Activated naive CD8-positive, alpha-beta T cell treated with anti-CD3 and anti-CD28 coated beads, Interleukin-2, amount 10 ng/mL, durations not matched to agents 7 days and 5 days (primary cell): Measurements from ENCODE around the gene MSH3. TPM values are rescaled to one million over a fixed set of nuclear protein-coding genes. Genes with fewer than 3 reads are reported as not detected.
"Not testable (repeated sequence)": the region's sequence is repeated elsewhere in the genome, so short reads cannot be mapped to it uniquely, and the experiment has no call there.

Experiments used
- ATAC-seq: fragments of 150-1000 bp; cut with Tn5 transposase; one replicate; pipeline ENCODE4 v1.10.0; 2021; ENCODE audit warnings: low read depth, moderate library complexity
- POLR2A ChIA-PET: fragments of 350-600 bp; sonication (Branson Sonifier 250); formaldehyde crosslinking; loops from one replicate; lab custom pipeline; 2021; ENCODE audit warnings: antibody characterized with exemption; lab: Charles Lee
- DNase-seq: peaks from one replicate; pipeline ENCODE4 v3.0.0; 2021
- H3K27ac Mint-ChIP-seq: one replicate; pipeline ENCODE4 v1.8.0; 2022; ENCODE audit warnings: mild to moderate bottlenecking, mixed read lengths
- H3K27me3 Mint-ChIP-seq: one replicate; pipeline ENCODE4 v1.8.0; 2022; ENCODE audit warnings: mild to moderate bottlenecking, moderate library complexity, mixed read lengths
- H3K36me3 Mint-ChIP-seq: one replicate; pipeline ENCODE4 v1.8.0; 2021; ENCODE audit warnings: mild to moderate bottlenecking, mixed read lengths
- H3K4me1 Mint-ChIP-seq: one replicate; pipeline ENCODE4 v1.8.0; 2021; ENCODE audit warnings: mixed read lengths
- H3K4me3 Mint-ChIP-seq: one replicate; pipeline ENCODE4 v1.8.0; 2022; ENCODE audit warnings: mild to moderate bottlenecking, moderate library complexity, mixed read lengths
- H3K9me3 Mint-ChIP-seq: one replicate; pipeline ENCODE4 v1.8.0; 2021; ENCODE audit warnings: mixed read lengths
- total RNA-seq, 2 experiments: library from RNA; stranded (reverse); gene quantifications; one replicate each; pipeline ENCODE4 v1.2.3, GENCODE V29; 2021

The MSH3 gene
- total RNA-seq, 2 experiments from 2014 or later, result 18.1 to 18.6 TPM

DNA sequence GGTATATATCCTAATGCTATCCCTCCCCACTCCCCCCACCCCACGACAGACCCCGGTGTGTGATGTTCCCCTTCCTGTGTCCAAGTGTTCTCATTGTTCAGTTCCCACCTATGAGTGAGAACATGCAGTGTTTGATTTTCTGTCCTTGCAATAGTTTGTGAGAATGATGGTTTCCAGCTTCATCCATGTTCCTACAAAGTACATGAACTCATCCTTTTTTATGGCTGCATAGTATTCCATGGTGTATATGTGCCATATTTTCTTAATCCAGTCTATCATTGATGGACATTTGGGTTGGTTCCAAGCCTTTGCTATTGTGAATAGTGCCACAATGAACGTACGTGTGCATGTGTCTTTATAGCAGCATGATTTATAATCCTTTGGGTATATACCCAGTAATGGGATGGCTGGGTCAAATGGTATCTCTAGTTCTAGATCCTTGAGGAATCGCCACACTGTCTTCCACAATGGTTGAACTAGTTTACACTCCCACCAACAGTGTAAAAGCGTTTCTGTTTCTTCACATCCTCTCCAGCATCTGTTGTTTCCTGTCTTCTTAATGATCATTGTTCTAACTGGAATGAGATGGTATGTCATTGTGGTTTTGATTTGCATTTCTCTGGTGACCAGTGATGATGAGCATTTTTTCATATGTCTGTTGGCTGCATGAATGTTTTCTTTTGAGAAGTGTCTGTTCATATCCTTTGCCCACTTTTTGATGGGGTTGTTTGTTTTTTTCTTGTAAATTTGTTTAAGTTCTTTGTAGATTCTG lies 186.8 kb downstream of the MSH3 start:
- ATAC-seq, DNase-seq, H3K4me3 Mint-ChIP-seq, POLR2A ChIA-PET, H3K27me3 Mint-ChIP-seq, H3K27ac Mint-ChIP-seq: not testable (repeated sequence)
- peaks cover 40% of the 10 kb centered on the region for H3K36me3 Mint-ChIP-seq
- H3K4me1 Mint-ChIP-seq, result peaks cover 24% of the 10 kb centered on the region
- peaks cover 23% of the 10 kb centered on the region for H3K9me3 Mint-ChIP-seq

DNA sequence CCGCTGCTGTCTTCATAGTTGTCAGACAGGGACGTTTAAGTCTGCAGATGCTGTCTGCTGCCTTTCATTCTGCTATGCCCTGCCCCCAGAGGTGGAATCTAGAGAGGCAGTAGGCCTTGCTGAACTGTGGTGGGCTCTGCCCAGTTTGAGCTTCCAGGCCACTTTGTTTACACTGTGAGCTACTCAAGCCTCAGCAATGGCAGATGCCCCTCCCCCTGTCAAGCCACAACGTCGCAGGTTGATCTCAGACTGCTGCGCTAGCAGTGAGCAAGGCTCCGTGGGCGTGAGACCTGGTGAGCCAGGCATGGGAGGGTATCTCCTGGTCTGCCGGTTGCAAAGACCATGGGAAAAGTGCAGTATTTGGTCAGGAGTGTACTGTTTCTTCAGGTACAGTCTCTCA lies 192.0 kb downstream of the MSH3 start:
- ATAC-seq, H3K27ac Mint-ChIP-seq, H3K4me1 Mint-ChIP-seq, POLR2A ChIA-PET, DNase-seq, H3K27me3 Mint-ChIP-seq, H3K4me3 Mint-ChIP-seq: not testable (repeated sequence)
- H3K9me3 Mint-ChIP-seq, result peaks cover 39% of the 10 kb centered on the region
- H3K36me3 Mint-ChIP-seq, result peaks cover 79% of the 10 kb centered on the region

DNA sequence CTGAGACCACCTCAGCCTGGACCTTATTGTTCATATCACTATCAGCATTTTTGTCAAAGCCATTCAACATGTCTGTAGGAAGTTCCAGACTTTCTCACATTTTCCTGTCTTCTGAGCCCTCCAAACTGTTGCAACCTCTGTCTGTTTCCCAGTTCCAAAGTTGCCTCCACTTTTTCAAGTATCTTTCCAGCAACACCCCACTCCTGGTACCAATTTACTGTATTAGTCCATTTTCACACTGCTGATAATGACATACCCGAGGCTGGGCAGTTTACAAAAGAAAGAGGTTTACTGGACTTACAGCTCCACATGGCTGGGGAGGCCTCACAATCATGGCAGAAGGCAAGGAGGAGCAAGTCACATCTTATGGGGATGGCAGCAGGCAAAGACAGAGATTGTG lies 195.7 kb downstream of the MSH3 start:
- H3K27ac Mint-ChIP-seq, H3K27me3 Mint-ChIP-seq, ATAC-seq, POLR2A ChIA-PET, DNase-seq, H3K4me3 Mint-ChIP-seq: not testable (repeated sequence)
- peaks cover 22% of the 10 kb centered on the region for H3K9me3 Mint-ChIP-seq
- peaks cover 23% of the 10 kb centered on the region for H3K4me1 Mint-ChIP-seq
- peaks cover 62% of the 10 kb centered on the region for H3K36me3 Mint-ChIP-seq

DNA sequence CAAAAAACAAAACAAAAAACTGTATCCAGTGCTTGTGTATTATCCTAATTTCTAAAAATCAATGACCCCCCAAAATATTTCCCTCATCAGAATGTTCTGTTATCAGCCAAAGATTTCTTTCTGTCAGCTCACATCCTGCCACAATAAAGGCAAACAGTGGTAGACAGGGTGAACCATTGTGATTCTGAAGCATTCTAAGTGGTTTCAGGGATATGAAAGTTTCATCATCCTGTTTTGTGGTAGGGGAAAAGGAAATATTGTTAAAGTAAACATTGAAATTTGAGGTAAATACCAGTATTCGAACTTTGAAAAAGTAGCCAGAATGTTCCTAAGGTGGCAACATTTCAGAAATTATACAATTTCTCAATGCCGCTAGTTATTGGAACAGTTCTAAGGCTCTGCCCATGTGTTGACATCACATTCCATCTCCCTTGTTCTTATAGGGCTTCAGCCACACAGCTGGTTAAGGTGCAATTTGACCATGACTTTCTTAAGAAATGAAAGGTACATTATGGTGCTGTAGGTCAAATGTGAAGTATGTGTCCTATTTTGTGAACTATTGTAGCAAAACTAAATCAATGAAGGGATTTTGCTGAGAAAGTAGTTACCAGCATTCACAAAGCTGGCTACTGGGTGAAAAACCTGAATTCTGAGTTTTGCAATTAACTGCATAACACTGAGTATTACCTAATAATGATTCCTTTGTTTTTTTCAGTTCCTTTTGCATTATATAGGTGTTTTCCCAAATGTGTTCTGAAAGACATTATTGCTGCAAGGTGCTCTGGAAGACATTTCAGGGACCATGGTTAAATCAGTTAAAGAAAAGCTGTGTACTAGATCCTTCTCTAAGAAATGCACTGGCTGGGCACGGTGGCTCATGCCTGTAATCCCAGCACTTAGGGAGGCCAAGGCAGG lies 198.1 kb downstream of the MSH3 start:
- Mint-ChIP-seq H3K27me3 (no peaks in the 10 kb centered on the region), H3K4me3 (peak overlapping the region; percentile 35), H3K4me1 (peaks cover 19% of the 10 kb centered on the region), H3K27ac (no peak overlapping the region), H3K36me3 (peaks cover 63% of the 10 kb centered on the region), H3K9me3 (peaks cover 27% of the 10 kb centered on the region)
- ATAC-seq, result peak; percentile 70
- POLR2A ChIA-PET, result no interaction called here
- no peak for DNase-seq

DNA sequence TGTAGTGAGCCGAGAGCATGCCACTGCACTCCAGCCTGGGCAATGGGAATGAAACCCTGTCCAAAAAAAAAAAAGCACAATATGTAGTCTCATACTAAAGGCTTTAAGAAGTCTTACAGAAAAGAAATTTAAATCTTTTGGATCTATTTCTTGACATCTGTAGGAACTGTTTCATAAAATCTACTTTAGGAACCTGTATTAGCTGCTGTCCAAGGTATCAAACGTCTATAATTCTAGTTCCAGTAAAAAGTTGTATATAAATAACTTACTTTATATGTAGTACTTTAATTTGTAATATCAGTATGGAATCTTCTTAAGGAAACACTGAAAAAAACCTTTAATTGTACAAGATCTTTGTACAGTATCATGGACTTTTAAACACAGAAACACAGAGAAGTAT lies 199.0 kb downstream of the MSH3 start:
- H3K4me1 Mint-ChIP-seq, result peaks cover 19% of the 10 kb centered on the region
- POLR2A ChIA-PET, result no interaction called here
- H3K4me3 Mint-ChIP-seq, result no peak overlapping the region
- ATAC-seq, result no peak
- peaks cover 25% of the 10 kb centered on the region for H3K9me3 Mint-ChIP-seq
- H3K27me3 Mint-ChIP-seq, result no peaks in the 10 kb centered on the region
- peaks cover 65% of the 10 kb centered on the region for H3K36me3 Mint-ChIP-seq
- H3K27ac Mint-ChIP-seq, result no peak overlapping the region
- DNase-seq, result no peak

DNA sequence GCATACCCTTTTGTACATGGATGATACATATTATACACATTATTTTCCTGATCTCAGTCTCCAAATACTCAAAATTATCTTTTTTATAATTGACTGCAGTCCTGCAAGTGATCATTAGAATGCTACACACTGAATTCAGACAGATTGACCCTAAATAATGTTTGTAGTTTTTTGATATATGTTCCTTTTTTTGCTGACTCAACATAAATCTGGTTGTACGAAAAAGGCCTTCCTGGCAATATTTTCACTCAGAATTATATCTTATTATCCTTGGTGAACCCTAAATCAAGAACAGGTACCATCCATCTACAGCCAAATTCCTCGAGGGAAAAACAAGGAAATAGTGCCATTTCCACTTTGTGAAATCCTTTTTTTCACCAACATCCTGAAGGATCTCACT lies 200.1 kb downstream of the MSH3 start:
- POLR2A ChIA-PET, result interaction anchor here (0.6 kb wide), 1 partner anchor 42 kb away, joined by 3 read pairs; no protein-coding TSS in a partner anchor
- no peaks in the 10 kb centered on the region for H3K27me3 Mint-ChIP-seq
- ATAC-seq (no peak), DNase-seq (no peak)
- H3K4me1 Mint-ChIP-seq, result peaks cover 19% of the 10 kb centered on the region
- peaks cover 60% of the 10 kb centered on the region for H3K36me3 Mint-ChIP-seq
- H3K27ac Mint-ChIP-seq, result no peak overlapping the region
- H3K4me3 Mint-ChIP-seq, result no peak overlapping the region
- H3K9me3 Mint-ChIP-seq, result peaks cover 24% of the 10 kb centered on the region

DNA sequence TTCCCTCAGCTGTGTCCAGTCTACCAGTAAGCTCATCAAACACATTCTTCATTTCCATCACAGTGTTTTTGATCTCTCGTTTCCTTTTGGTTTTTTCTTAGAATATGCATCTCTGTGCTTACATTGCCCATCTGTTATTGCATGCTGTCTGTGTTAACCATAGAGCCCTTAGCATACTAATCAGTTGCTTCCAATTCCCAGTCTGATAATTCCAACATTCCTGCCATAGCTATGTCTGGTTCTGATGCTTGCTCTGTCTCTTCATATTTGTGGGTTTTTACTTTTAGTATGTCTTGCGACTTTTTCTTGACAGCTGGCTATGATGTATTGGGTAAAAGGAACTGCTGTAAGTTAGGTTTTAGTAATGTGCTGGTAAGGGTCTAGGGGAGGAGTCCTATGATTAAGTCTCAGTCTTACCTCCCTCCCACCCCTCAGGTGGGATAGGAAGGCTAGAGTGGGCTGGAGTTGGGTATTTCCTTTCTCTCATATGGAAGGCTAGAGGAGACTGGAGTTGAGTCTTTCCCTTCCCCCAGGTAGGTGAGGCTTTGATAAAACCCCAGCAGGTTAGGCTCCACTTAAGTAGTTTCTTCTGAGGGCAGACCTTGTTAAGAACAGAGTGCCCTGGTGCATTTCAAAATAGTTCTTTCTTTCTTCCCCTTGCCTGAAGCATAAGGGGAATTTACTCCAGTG lies 206.6 kb downstream of the MSH3 start:
- POLR2A ChIA-PET, result no interaction called here
- peaks cover 13% of the 10 kb centered on the region for H3K4me1 Mint-ChIP-seq
- H3K27me3 Mint-ChIP-seq, result no peaks in the 10 kb centered on the region
- DNase-seq (no peak), ATAC-seq (no peak)
- H3K9me3 Mint-ChIP-seq, result peaks cover 9% of the 10 kb centered on the region
- H3K4me3 Mint-ChIP-seq, result no peak overlapping the region
- peaks cover 56% of the 10 kb centered on the region for H3K36me3 Mint-ChIP-seq
- no peak overlapping the region for H3K27ac Mint-ChIP-seq

DNA sequence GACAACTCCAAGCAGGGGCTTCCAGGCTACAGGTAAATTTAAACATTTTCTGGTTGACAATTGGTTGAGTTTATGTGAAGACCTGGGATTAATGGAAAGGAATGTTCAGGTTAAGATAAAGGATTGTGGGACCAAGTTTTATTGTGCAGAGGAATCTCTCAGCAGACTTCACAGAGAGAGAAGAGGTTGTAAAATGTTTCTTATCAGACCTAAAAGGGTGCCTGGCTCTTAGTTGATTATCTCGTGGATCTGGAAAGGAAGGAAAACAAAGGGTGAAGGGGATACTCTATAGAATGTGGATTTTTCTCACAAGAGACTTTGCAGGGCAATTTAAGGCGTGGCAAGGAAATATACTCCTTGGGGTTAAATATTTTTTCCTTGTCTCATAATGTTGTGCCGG lies 209.3 kb downstream of the MSH3 start:
- POLR2A ChIA-PET, result no interaction called here
- ATAC-seq, result no peak
- H3K36me3 Mint-ChIP-seq, result peaks cover 58% of the 10 kb centered on the region

DNA sequence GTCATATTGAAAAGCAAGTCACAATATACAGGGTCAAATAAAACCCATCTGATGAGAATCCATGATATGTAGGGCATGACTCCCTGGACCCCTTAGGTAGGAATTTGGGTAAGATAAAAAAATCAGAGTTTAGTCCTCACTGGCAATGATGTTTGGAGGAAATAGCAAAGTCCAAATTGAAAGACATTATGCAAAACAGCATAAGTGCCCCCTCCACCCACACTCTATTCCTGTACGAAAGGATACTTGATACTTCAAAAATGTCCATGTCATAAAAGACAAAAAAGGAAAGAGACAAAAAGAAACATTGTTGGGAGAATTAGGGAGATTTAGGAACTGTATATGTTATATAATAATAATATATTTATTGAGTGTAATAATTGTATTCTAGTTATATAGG lies 209.7 kb downstream of the MSH3 start:
- no peak overlapping the region for H3K4me3 Mint-ChIP-seq
- no peak overlapping the region for H3K27ac Mint-ChIP-seq
- H3K4me1 Mint-ChIP-seq, result peaks cover 28% of the 10 kb centered on the region

More for the DNA sequence above, 209.3 kb downstream of the MSH3 start:
- H3K27me3 Mint-ChIP-seq, result no peaks in the 10 kb centered on the region
- peaks cover 28% of the 10 kb centered on the region for H3K4me1 Mint-ChIP-seq
- H3K9me3 Mint-ChIP-seq, result peaks cover 3% of the 10 kb centered on the region
- no peak for DNase-seq
- H3K4me3 Mint-ChIP-seq, result no peak overlapping the region
- no peak overlapping the region for H3K27ac Mint-ChIP-seq

DNA sequence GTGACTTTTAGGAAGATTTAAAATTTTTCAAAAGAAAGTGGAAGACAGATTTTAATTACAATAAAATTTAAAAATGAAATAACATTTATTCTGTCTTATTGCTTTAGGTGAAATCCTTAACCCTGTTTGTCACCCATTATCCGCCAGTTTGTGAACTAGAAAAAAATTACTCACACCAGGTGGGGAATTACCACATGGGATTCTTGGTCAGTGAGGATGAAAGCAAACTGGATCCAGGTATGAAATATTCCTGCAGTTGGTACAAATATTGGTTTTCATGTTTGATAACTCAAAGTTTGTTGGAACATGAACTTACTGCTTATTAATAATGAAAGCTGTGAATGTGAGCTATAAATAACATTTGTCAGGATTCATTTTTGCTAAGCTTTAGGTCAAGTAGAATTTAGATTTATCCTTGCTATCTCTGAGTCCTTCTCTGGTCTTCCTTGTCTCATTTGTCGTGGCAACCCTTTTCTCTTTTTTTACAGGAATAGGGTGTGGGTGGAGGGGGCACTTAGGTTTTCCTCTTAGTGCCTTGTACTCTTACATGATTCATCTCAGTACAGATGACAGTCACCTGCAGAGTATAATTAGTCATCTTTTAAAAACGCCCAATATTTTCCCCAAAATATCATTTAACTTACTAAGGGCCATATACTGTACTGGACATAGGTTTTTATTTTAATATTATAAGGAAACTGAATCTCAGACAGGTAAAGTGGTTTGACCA lies 210.4 kb downstream of the MSH3 start:
- ATAC-seq, result no peak
- DNase-seq, result no peak
- Mint-ChIP-seq H3K27ac (no peak overlapping the region), H3K27me3 (no peaks in the 10 kb centered on the region), H3K4me3 (no peak overlapping the region), H3K9me3 (peaks cover 3% of the 10 kb centered on the region), H3K4me1 (peaks cover 28% of the 10 kb centered on the region), H3K36me3 (peaks cover 60% of the 10 kb centered on the region)
- POLR2A ChIA-PET, result no interaction called here

More for the DNA sequence above, 209.7 kb downstream of the MSH3 start:
- no peak for ATAC-seq
- POLR2A ChIA-PET, result no interaction called here
- Mint-ChIP-seq H3K36me3 (peaks cover 60% of the 10 kb centered on the region), H3K27me3 (no peaks in the 10 kb centered on the region), H3K9me3 (peaks cover 3% of the 10 kb centered on the region)
- no peak for DNase-seq

DNA sequence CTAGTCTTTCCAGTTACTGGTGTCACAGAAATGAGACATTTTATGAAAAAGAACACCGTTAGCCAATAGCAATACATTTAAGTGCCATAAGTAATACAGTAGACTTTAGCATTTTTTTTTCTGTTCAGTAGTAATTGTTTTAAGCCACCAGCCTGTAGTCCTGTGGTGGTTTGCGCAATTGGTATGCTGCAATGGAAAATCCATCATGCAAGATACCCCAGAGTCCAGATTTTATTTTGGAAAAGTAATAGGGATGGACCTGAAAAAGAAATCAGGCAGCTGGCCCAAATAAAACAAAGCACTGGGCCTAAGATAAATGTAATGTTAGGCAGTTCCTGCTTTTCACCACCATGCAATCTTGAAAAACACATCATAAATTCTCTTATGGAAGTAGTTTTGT lies 211.1 kb downstream of the MSH3 start:
- Mint-ChIP-seq H3K27me3 (no peaks in the 10 kb centered on the region), H3K4me1 (peaks cover 26% of the 10 kb centered on the region), H3K36me3 (peaks cover 60% of the 10 kb centered on the region), H3K27ac (no peak overlapping the region), H3K9me3 (peaks cover 3% of the 10 kb centered on the region), H3K4me3 (no peak overlapping the region)
- ATAC-seq, result no peak
- DNase-seq, result no peak
- POLR2A ChIA-PET, result no interaction called here

DNA sequence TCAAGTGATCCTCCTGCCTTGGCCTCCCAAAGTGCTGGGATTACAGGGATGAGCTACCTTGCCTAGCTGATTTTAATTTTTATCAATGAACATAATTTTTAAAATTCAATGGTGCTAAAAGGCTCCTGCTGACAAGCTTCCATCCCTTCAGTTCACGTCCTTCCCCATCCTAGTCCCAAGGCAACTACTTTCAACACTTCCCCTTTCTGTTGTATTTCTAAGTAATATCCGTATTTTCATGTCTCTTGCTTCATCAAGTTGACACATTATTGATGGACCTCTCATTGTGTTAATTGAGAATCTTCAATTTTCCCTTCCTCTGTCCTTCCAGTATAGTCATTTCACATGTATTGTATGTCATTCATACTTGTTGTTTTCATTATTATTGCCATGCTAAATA lies 211.9 kb downstream of the MSH3 start:
- H3K9me3 Mint-ChIP-seq, result peaks cover 3% of the 10 kb centered on the region
- H3K27ac Mint-ChIP-seq, result peak overlapping the region; percentile 14
- peaks cover 57% of the 10 kb centered on the region for H3K36me3 Mint-ChIP-seq
- POLR2A ChIA-PET, result no interaction called here
- no peak overlapping the region for H3K4me3 Mint-ChIP-seq
- H3K4me1 Mint-ChIP-seq, result peaks cover 19% of the 10 kb centered on the region
- ATAC-seq (no peak), DNase-seq (no peak)
- H3K27me3 Mint-ChIP-seq, result no peaks in the 10 kb centered on the region

DNA sequence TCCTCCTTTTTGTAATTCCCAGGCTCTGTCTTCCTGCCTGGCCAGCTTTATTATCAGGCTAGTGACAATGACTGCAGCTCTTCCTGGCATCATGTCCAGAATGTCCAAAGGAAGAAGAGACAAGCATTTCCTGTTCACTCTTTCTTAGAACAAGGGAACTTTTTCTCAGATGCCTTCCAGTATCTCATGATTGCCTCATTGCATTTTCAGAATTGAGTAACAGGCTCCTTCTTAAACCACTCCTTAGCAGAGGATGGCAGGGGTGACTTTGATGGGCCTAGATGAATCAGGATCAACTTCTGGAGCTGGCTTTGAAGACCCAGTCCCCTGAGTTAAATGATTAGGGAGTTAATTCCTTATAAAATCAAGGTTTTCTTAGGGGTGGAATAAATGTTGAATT lies 212.8 kb downstream of the MSH3 start:
- H3K4me3 Mint-ChIP-seq, result no peak overlapping the region
- no peaks in the 10 kb centered on the region for H3K27me3 Mint-ChIP-seq
- peaks cover 19% of the 10 kb centered on the region for H3K4me1 Mint-ChIP-seq
- no peak overlapping the region for H3K27ac Mint-ChIP-seq
- peaks cover 3% of the 10 kb centered on the region for H3K9me3 Mint-ChIP-seq
- peaks cover 62% of the 10 kb centered on the region for H3K36me3 Mint-ChIP-seq
- DNase-seq, result no peak
- POLR2A ChIA-PET, result no interaction called here
- no peak for ATAC-seq
